A673 (cell line): ENCODE measurements around the gene THOC1.

Source experiments
- CTCF ChIP-seq: fragments of 300-800, 200-600 bp; sonication (generic); conservative IDR thresholded peaks from 2 replicates; pipeline ENCODE4 v1.5.1; 2017; ENCODE audit warnings: low read depth, mild to moderate bottlenecking, antibody characterized with exemption, low read length, moderate library complexity, mixed read lengths
- EZH2 ChIP-seq: fragments of 200-600 bp; sonication (generic); IDR thresholded peaks from 2 replicates; pipeline ENCODE4 v1.6.1; 2017; ENCODE audit warnings: borderline replicate concordance, low read depth, mild to moderate bottlenecking, mixed read lengths, antibody characterized with exemption, low read length; ENCODE audit not compliant: poor library complexity, severe bottlenecking

- peak; percentile 28; the same call in 1 of the 2 replicates for TF ChIP-seq CTCF
- no peak for TF ChIP-seq EZH2
Observed at GRCh38 chr18:212780-213179, 55.1 kb downstream of the THOC1 start.
